ENCODE measurements around the gene RALGAPB.
"Not testable (repeated sequence)": the region's sequence is repeated elsewhere in the genome, so short reads cannot be mapped to it uniquely, and the experiment has no call there.

The RALGAPB gene

GRCh38 chr20:38497246-38497935, 24.7 kb downstream of the RALGAPB start:
- no peak for DNase-seq (ENCODE audit: low read depth in 2 of 2)

GRCh38 chr20:38498909-38499308, 26.3 kb downstream of the RALGAPB start:
- no peak for DNase-seq (ENCODE audit: low read depth in 2 of 2)

- no peak for DNase-seq (ENCODE audit: low read depth in 2 of 2)
Observed at GRCh38 chr20:38499366-38499765, 26.7 kb downstream of the RALGAPB start.

- no peak for DNase-seq (ENCODE audit: low read depth in 2 of 2)
Observed at GRCh38 chr20:38501858-38502436, 29.3 kb downstream of the RALGAPB start.

- DNase-seq (ENCODE audit: low read depth in 2 of 2): no peak
Observed at GRCh38 chr20:38504368-38505090, 31.9 kb downstream of the RALGAPB start.

- no peak for DNase-seq (ENCODE audit: low read depth in 2 of 2)
Observed at GRCh38 chr20:38505091-38505455, 32.4 kb downstream of the RALGAPB start.

- DNase-seq (ENCODE audit: low read depth in 2 of 2): not testable (repeated sequence)
Observed at GRCh38 chr20:38511726-38512125, 39.1 kb downstream of the RALGAPB start.

GRCh38 chr20:38514185-38514584, 41.5 kb downstream of the RALGAPB start:
- no peak for DNase-seq (ENCODE audit: low read depth in 2 of 2)

GRCh38 chr20:38514947-38515346, 42.3 kb downstream of the RALGAPB start:
- no peak for DNase-seq (ENCODE audit: low read depth in 2 of 2)

GRCh38 chr20:38515631-38516030, 43.0 kb downstream of the RALGAPB start:
- no peak for DNase-seq (ENCODE audit: low read depth in 2 of 2)

- no peak for DNase-seq (ENCODE audit: low read depth in 2 of 2)
Observed at GRCh38 chr20:38519426-38519825, 46.8 kb downstream of the RALGAPB start.

- DNase-seq (ENCODE audit: low read depth in 2 of 2): no peak
Observed at GRCh38 chr20:38520261-38520660, 47.6 kb downstream of the RALGAPB start.

- DNase-seq (ENCODE audit: low read depth in 2 of 2): no peak
Observed at GRCh38 chr20:38523697-38524096, 51.1 kb downstream of the RALGAPB start.

GRCh38 chr20:38528167-38528566, 55.5 kb downstream of the RALGAPB start:
- no peak for DNase-seq (ENCODE audit: low read depth in 2 of 2)

GRCh38 chr20:38531021-38531420, 58.4 kb downstream of the RALGAPB start:
- DNase-seq (ENCODE audit: low read depth in 2 of 2): no peak

- peak; percentile 19 to 22 for DNase-seq (ENCODE audit: low read depth in 2 of 2)
Observed at GRCh38 chr20:38534756-38535155, 62.1 kb downstream of the RALGAPB start.

- no peak for DNase-seq (ENCODE audit: low read depth in 2 of 2)
Observed at GRCh38 chr20:38536310-38536709, 63.7 kb downstream of the RALGAPB start.

GRCh38 chr20:38537176-38537575, 64.5 kb downstream of the RALGAPB start:
- DNase-seq (ENCODE audit: low read depth in 2 of 2): no peak

GRCh38 chr20:38538789-38539188, 66.1 kb downstream of the RALGAPB start:
- no peak for DNase-seq (ENCODE audit: low read depth in 2 of 2)

GRCh38 chr20:38543014-38543906, 70.6 kb downstream of the RALGAPB start:
- no peak for DNase-seq (ENCODE audit: low read depth in 2 of 2)

- no peak for DNase-seq (ENCODE audit: low read depth in 2 of 2)
Observed at GRCh38 chr20:38545771-38546170, 73.1 kb downstream of the RALGAPB start.
